IPS-18a (cell line): ENCODE measurements around the gene HAT1.

Experiments
- H3K27ac ChIP-seq: one replicate; pipeline ENCODE4 v1.5.1; 2013; ENCODE audit warnings: low read length
- H3K27me3 ChIP-seq: one replicate; pipeline ENCODE4 v1.6.1; 2013; ENCODE audit warnings: mild to moderate bottlenecking, low read length; ENCODE audit not compliant: control insufficient read depth, insufficient read depth
- H3K36me3 ChIP-seq: one replicate; pipeline ENCODE4 v1.6.1; 2013; ENCODE audit warnings: low read depth, low read length; ENCODE audit not compliant: control insufficient read depth
- H3K4me1 ChIP-seq: one replicate; pipeline ENCODE4 v1.6.1; 2013; ENCODE audit warnings: low read depth, low read length; ENCODE audit not compliant: control insufficient read depth
- H3K4me3 ChIP-seq: one replicate; pipeline ENCODE4 v1.5.1; 2013; ENCODE audit warnings: low read length
- H3K9ac ChIP-seq: one replicate; pipeline ENCODE4 v1.6.1; 2013; ENCODE audit warnings: mild to moderate bottlenecking, low read length, moderate library complexity
- H3K9me3 ChIP-seq: one replicate; pipeline ENCODE4 v1.6.1; 2013; ENCODE audit warnings: low read depth, low read length; ENCODE audit not compliant: control insufficient read depth

The HAT1 gene

GRCh38 chr2:171958475-171958874, 36.2 kb downstream of the HAT1 start:
- Histone ChIP-seq H3K4me1 (no peaks in the 10 kb centered on the region), H3K4me3 (no peak overlapping the region), H3K27ac (no peak overlapping the region), H3K36me3 (no peaks in the 10 kb centered on the region), H3K9me3 (no peaks in the 10 kb centered on the region), H3K27me3 (no peaks in the 10 kb centered on the region), H3K9ac (no peak overlapping the region)

GRCh38 chr2:171959998-171960397, 37.7 kb downstream of the HAT1 start:
- no peaks in the 10 kb centered on the region for H3K36me3 ChIP-seq
- H3K4me1 ChIP-seq: no peaks in the 10 kb centered on the region
- H3K9ac ChIP-seq: no peak overlapping the region
- no peak overlapping the region for H3K27ac ChIP-seq
- H3K9me3 ChIP-seq: no peaks in the 10 kb centered on the region
- H3K4me3 ChIP-seq: no peak overlapping the region
- no peaks in the 10 kb centered on the region for H3K27me3 ChIP-seq

GRCh38 chr2:171960570-171960969, 38.3 kb downstream of the HAT1 start:
- peaks cover 2% of the 10 kb centered on the region for H3K36me3 ChIP-seq

GRCh38 chr2:171963198-171963597, 40.9 kb downstream of the HAT1 start:
- peaks cover 27% of the 10 kb centered on the region for H3K36me3 ChIP-seq
- no peak overlapping the region for H3K27ac ChIP-seq
- no peak overlapping the region for H3K9ac ChIP-seq

More at GRCh38 chr2:171960570-171960969, 38.3 kb downstream of the HAT1 start:
- Histone ChIP-seq H3K9me3 (no peaks in the 10 kb centered on the region), H3K27ac (no peak overlapping the region), H3K4me1 (no peaks in the 10 kb centered on the region), H3K4me3 (no peak overlapping the region), H3K27me3 (no peaks in the 10 kb centered on the region), H3K9ac (no peak overlapping the region)

GRCh38 chr2:171964308-171964707, 42.0 kb downstream of the HAT1 start:
- Histone ChIP-seq H3K4me1 (no peaks in the 10 kb centered on the region), H3K4me3 (no peak overlapping the region)

More at GRCh38 chr2:171963198-171963597, 40.9 kb downstream of the HAT1 start:
- H3K27me3 ChIP-seq: no peaks in the 10 kb centered on the region
- no peak overlapping the region for H3K4me3 ChIP-seq
- H3K4me1 ChIP-seq: no peaks in the 10 kb centered on the region
- H3K9me3 ChIP-seq: no peaks in the 10 kb centered on the region

GRCh38 chr2:171965238-171965637, 43.0 kb downstream of the HAT1 start:
- Histone ChIP-seq H3K9me3 (no peaks in the 10 kb centered on the region), H3K9ac (no peak overlapping the region), H3K27ac (no peak overlapping the region), H3K27me3 (no peaks in the 10 kb centered on the region), H3K4me3 (no peak overlapping the region), H3K36me3 (peaks cover 36% of the 10 kb centered on the region), H3K4me1 (no peaks in the 10 kb centered on the region)

More at GRCh38 chr2:171964308-171964707, 42.0 kb downstream of the HAT1 start:
- no peaks in the 10 kb centered on the region for H3K9me3 ChIP-seq
- H3K27ac ChIP-seq: no peak overlapping the region
- peaks cover 36% of the 10 kb centered on the region for H3K36me3 ChIP-seq
- no peak overlapping the region for H3K9ac ChIP-seq
- H3K27me3 ChIP-seq: no peaks in the 10 kb centered on the region

GRCh38 chr2:171965661-171966060, 43.4 kb downstream of the HAT1 start:
- Histone ChIP-seq H3K4me3 (no peak overlapping the region), H3K9ac (no peak overlapping the region), H3K36me3 (peaks cover 36% of the 10 kb centered on the region), H3K27me3 (no peaks in the 10 kb centered on the region), H3K9me3 (no peaks in the 10 kb centered on the region), H3K4me1 (no peaks in the 10 kb centered on the region), H3K27ac (no peak overlapping the region)

- Histone ChIP-seq H3K27me3 (no peaks in the 10 kb centered on the region), H3K4me3 (no peak overlapping the region), H3K27ac (no peak overlapping the region), H3K4me1 (no peaks in the 10 kb centered on the region), H3K9me3 (no peaks in the 10 kb centered on the region), H3K36me3 (peaks cover 36% of the 10 kb centered on the region), H3K9ac (no peak overlapping the region)
These were observed 44.0 kb downstream of the HAT1 start for GRCh38 chr2:171966235-171966634.

- H3K4me1 ChIP-seq: no peaks in the 10 kb centered on the region
- H3K27ac ChIP-seq: no peak overlapping the region
- no peaks in the 10 kb centered on the region for H3K27me3 ChIP-seq
- no peaks in the 10 kb centered on the region for H3K9me3 ChIP-seq
- no peak overlapping the region for H3K9ac ChIP-seq
- peaks cover 36% of the 10 kb centered on the region for H3K36me3 ChIP-seq
- H3K4me3 ChIP-seq: no peak overlapping the region
These were observed 44.4 kb downstream of the HAT1 start for GRCh38 chr2:171966688-171967087.

GRCh38 chr2:171968509-171968908, 46.2 kb downstream of the HAT1 start:
- H3K36me3 ChIP-seq: peaks cover 36% of the 10 kb centered on the region
- no peaks in the 10 kb centered on the region for H3K27me3 ChIP-seq
- no peaks in the 10 kb centered on the region for H3K4me1 ChIP-seq
- no peak overlapping the region for H3K9ac ChIP-seq
- H3K4me3 ChIP-seq: no peak overlapping the region
- H3K27ac ChIP-seq: no peak overlapping the region
- no peaks in the 10 kb centered on the region for H3K9me3 ChIP-seq

GRCh38 chr2:171972329-171972982, 50.2 kb downstream of the HAT1 start:
- H3K4me3 ChIP-seq: no peak overlapping the region
- no peaks in the 10 kb centered on the region for H3K9me3 ChIP-seq
- H3K9ac ChIP-seq: no peak overlapping the region
- H3K36me3 ChIP-seq: peaks cover 19% of the 10 kb centered on the region
- H3K27me3 ChIP-seq: no peaks in the 10 kb centered on the region
- H3K4me1 ChIP-seq: no peaks in the 10 kb centered on the region
- H3K27ac ChIP-seq: no peak overlapping the region

GRCh38 chr2:171979103-171979502, 56.8 kb downstream of the HAT1 start:
- Histone ChIP-seq H3K36me3 (peaks cover 29% of the 10 kb centered on the region), H3K27ac (no peak overlapping the region), H3K9me3 (no peaks in the 10 kb centered on the region), H3K4me1 (no peaks in the 10 kb centered on the region), H3K4me3 (no peak overlapping the region), H3K27me3 (no peaks in the 10 kb centered on the region), H3K9ac (no peak overlapping the region)
